CD4-positive, alpha-beta T cell treated with Interferon gamma for 1 hour (primary cell): ENCODE measurements around the gene PIGP.
"Not testable (repeated sequence)": the region's sequence is repeated elsewhere in the genome, so short reads cannot be mapped to it uniquely, and the experiment has no call there.

Source experiments
- DNase-seq: peaks from one replicate; pipeline ENCODE4 v3.0.0-alpha.2; 2020

Gene PIGP

DNA sequence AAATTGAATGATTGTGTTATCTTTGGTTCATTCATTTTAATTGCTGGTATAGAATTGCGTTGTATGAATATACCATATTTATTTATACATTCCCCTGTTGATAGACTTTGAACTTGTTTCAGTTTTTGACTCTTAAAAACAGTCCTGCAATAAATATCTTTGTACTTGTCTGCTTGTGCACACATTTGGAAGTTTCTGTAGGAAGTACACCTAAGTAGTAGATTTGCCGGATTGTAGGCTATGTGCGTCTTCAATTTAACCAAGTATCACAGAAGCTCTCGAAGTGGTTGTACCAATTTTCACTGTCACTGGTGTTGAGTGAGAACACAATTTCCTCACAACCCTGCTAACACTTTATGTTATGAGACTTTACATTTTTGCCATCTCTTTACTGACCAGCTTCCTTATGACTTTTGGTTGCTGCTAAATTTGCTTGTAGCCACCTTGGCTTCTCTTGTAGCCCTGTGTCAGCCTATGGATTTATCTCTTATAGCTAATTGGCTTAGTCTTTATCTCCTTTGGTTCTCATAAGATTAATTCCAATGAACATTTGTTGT, 2.4 kb upstream of the PIGP start:
- no peak for DNase-seq

DNA sequence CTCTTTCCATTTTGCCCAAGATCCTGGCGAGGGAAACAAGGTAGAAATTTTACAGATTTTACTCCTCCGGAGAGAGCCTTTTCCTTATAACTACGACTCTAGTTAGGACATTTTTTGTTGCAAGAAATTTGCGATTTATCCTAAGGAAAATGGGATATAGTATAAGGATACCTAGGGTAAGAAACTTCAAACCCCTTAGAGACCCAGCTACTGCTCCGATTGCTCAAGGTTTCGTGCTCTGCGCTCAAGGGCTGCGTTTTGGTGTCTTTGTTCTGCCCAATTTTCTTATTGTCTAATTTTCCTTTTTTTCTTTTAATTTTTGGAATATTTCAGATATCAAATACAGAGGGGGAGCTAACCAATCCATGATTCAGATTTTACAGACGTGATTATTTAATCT, 1.7 kb upstream of the PIGP start:
- no peak for DNase-seq

DNA sequence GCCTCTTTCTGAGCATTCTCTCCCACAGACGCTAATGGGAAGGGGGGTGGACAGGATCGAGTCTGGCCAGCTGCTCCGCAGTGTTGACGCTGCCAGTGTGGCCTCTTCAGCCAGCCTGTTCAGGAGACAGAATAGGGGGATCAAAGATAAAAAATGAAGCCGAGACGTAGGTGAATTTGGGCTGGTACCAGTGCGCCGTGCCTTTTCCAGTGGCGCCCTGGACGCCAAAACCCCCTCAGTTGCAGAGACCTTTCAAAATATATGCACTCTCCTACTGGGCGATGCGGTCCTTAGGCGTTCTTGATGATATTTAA, 1.3 kb upstream of the PIGP start:
- DNase-seq, result no peak

DNA sequence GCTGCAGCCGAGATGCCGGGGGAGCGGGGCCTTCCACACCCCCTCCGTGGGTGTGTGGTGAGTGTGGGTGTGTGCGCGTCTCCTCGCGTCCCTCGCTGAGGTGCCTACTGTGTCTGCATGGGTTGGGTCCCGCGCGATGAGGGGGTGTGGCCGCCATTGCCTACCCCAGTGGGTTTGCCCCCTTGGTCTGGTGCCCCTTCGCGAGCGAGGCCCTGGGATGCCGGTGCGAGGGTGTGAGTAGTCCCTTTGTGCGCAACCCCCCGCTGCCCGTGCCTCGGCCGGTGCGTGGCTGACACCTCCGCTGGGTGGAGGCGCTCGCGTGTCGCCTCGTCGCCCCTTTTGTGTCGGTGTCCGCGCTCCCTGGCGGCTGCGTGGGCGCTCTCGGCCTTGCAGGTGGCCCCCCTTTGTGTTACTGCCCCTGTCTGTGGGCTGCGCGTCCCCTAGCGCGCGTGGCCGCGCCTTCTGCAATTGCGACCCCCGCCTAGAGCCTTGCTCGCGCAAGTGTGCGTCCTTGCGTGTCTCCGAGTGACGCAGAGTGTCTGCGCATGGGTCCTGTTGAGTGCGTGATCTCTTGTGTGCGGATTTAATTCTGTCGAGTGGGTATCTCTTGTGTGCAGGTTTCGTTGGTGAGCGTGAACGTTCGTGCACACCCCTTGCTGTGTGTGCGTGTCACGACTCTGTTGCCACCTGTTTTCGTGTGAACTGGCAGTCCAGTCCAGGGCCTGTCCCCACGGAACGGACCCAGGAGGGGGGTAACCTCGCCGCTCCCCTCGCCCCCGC, 736 bp upstream of the PIGP start:
- DNase-seq, result peak; percentile 84

DNA sequence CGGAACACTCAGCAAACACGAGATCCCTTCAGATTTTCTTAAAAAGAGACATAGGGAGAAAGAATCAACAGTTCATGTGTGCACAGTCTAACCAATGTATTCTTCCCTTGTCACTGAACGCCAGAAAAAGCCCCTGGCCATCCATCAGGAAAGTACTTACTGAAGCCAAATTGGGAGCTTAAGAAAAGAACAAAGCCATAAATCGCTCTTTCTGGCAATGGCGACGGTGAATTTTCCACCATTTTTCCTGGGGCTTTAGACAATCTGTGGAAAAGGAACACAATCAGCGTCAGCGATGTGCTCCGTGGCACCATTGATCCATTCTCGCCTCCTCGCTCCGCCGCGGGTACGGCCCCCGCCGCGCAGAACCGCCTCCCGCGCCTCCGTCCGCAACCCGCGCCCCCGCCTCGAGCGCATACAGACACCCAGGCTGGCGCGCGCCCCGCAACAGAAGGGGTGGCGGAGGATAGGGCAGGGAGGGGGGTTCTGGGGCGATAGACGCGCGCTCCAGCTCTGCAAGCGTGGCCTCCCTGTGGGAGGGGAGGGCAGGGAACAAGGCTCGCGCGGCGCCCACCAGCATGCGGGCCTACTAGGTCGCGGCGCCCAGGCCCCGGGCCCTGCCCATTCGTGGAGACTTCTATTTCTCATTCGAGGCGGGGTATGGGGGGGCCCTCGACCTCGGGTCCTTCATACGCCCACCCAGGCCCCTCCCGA, 440 bp downstream of the PIGP start:
- peak; percentile 81 for DNase-seq

DNA sequence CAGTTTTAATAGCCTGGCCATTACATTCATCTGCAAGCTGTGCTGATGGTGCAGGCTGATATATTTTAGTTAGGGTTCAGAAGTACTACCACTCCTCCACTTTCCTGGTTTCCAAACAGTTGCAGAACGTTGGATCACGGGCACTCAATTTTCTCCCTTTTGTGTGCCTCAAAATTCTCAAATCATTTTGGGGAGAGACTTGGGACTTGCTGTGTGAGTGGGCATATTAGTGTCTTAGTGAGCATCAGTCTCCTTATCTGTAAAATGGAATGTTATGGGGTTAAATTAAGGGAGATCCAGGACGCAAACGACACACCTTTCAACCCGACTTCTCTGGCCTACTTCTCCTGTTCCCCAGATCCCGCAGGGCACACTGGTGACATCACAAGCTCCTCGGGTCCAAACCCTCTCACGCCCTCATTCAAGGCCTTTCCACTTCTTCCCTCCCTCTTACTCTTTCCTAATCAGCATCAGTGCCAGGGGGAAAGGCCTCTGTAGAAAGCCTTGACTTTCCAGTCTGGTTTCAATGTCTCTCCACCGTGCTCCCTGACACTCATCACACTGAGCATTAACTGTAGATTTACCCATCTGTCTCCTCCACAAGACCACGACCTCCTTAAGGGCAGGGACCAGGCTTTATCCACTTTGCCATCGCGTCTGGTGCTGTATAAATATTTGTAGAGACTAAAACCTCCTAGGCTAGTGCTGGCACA, 1.2 kb downstream of the PIGP start:
- DNase-seq, result no peak

DNA sequence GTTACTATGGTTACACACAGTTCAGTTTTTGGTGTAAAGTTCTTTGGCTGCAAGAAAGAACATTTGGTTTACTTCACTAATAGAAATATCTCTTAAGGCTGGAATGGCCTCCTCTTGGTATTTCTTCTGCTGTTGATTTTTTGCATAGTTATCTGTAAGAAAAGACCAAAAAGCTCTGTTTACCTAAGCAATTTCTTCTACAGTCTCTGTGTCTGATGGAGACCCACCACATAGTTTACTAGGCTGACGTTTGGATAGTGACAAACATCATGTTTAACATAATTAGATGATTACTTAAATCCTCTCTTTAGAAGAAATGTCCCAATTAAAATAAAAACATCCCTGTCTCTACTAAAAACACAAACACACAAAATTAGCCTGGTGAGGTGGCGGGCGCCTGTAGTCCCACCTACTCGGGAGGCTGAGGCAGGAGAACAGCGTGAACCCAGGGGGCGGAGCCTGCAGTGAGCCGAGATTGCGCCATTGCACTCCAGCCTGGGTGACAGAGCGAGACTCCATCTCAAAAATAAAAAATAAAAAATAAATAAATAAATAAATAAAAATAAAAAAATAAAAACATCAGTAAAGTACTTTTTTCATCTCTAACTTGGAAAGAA, 7.2 kb downstream of the PIGP start:
- no peak for DNase-seq

DNA sequence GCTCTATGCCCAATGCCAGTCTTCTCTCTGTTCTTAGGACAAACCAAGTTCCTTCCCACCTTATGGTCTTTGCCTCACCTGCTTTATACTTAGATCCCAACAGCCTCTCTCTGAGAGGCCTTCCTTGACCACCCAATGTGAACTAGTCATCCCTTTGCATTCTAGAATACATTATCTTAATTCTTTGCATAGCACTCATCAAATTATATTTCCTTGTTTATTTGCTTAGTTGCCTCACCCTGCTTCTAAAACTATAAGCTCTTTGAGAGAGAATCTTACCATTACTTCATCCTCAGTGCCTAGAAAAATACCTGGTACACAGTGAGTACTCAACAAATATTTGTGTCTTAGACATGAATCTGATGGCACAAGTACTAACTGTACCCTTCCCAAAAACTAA, 8.0 kb downstream of the PIGP start:
- no peak for DNase-seq

DNA sequence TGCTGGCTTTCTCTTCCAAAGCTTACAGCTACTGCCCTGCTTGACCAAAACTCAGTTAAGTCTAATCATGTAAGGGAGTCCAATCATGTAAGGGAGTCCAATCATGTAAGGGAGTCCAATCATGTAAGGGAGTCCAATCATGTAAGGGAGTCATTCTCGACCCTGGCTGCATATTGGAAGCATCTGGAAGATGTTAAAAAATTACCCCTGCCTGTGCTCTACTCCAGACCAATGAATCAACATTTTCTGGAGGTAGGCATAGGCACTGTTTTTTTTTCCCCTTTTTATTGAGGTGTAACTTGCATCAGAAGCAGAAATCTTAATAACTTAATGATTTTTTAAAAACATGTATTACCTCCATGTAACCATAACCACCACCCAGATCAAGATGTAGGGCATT, 9.4 kb downstream of the PIGP start:
- no peak for DNase-seq

DNA sequence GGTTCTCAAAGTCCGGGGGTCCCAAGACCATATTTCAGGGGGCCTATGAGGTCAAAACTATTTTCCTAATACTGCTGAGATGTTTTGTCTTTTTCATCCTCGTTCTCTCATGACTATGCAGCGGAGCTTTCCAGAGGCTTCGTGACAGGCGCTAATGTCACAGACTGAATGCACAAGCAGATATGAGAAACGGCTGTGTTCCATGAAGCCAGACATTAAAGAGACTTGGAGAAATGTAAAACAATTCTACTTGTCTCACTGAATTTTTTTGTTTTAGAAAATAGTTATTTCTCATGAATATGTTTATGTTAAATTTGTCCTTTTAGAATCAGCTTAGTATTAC, 10.3 kb downstream of the PIGP start:
- DNase-seq, result no peak

DNA sequence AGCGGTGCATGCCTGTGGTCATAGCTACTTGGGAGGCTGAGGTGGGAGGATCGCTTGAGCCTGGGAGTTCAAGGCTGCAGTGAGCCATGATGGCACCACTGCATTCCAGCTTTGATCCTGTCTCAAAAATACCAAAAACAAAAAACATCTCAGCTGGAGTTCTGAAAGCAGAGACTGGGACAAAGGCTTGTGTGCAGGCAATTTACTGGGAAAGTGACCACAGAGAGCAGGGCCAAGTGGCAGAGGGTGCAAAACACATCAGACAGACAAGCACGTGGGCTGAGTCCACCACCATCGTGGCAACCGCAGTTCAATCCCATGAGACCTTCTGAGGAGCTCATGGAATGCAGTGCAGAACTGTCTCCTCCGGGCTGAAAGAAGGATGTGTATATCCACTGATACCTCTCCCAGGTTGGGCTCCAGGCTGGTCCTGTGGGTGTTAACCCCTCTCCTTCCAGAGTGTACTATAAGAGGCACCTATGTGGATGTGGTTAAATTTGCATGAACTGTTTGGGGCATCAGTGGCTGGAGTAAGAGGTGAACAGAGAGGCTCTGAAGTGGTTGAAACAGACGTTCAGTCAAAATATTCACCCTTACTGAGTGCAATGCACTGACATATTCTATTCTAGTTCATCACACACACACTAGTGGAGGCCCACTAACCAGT, 10.8 kb downstream of the PIGP start:
- no peak for DNase-seq

DNA sequence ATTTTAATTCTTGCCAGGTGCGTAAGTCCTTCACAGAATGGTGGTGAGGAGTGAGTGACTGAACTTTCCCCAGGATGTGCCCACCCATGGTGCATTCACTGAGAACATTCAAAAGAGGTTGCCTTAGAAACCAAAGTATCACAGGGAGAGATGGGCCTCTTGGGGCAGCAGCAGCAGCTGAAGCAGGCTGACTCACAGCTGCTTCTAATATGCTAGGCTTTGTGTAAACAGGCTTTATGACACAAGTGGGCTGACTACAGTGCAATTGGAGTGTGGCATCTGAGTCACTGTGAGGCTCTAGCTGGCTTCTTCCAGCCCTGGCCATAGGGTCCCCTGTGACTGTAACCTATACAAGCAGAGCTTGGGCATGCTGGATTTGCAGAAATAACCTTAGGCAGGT, 12.6 kb downstream of the PIGP start:
- no peak for DNase-seq

DNA sequence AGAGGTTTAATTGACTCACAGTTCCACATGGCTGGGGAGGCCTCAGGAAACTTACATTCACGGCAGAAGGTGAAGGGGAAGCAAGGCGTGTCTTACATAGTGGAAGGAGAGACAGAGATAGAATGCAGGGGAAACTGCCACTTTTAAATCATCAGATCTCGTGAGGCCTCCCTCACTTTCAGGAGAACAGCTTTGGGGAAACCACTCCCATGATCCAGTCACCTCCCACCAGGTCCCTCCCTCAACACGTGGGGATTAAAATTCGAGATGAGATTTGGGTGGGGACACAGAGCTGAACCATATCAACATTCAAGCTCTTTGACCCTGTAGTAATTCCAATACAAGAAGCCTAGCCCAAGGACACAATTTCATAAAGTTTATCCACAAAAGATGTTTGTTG, 13.7 kb downstream of the PIGP start:
- no peak for DNase-seq

DNA sequence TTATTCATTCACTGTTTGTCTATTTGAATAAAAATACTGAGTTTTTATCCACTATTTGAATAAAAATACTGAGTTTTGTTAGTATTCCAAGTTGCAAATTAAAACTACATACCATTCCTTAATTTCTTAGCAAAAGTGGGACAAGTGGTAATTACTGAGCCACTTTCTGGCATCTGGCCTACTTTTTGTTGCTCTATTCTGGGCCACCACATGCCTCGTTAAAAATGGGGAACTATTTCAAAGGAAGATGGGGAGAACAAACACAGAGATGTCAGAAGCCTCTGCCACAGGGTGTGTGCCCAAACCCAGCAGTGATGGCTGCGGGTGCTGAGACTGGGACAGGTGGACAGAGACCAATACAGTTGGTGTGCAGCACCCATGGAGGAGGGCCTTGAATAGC, 14.6 kb downstream of the PIGP start:
- no peak for DNase-seq

DNA sequence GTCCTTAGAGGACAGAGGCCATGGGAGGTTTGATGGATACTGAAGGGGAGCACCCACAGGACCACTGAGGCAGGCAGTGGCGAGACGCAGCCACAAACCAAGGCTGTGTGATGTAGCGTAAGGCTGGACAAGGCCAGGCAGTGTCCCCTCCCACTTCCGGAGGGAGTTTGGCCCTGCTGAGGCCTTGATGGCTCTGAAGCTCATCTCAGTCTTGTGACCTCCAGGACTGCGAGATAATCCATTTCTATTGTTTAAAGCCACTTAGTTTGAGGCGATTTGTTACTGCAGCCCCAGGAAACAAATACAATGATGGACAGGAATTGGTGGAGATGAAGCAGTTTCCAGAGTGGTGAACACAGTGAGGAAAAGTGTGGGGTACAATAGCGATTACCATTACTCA, 15.3 kb downstream of the PIGP start:
- no peak for DNase-seq

DNA sequence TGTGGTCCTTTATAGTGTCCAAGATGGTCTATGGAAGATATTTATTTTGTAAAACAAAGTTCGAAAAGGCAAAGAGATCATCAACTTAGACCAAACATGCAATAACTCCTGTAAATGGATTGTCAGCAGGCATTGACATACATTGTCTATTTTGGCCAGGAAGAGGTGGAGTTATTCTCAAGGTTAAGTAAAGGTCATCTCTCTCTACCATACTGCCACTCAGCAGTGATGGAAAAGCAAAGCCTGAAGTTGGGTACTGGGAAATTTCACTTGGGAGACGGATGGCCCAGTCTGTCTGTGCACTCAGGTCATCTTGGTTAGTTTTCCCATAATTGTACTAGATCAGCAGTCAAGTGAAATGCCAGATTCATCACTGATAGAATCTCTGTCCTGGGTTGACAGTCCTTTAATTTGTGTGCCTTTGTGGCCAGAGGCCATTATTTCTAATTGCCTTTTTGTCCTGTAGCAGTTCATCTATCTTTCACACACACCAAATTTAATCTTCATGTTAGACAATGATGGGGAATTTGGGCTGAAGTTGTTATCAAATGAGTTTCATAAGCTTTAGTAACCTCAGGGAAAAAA, 17.5 kb downstream of the PIGP start:
- DNase-seq, result no peak

DNA sequence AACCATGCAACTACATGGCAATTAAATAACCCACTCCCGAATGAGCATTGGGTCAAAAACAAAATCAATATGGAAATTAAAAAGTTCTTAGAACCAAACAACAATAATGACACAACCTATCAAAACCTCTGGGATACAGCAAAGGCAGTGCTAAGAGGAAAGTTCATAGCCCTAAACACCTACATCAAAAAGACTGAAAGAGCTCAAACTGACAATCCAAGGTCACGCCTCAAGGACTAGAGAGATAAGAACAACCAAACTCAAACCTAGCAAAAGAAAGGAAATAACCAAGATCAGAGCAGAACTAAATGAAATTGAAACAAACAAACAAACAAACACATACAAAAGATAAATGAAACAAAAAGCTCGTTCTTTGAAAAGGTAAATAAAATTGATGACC, 23.1 kb downstream of the PIGP start:
- not testable (repeated sequence) for DNase-seq

DNA sequence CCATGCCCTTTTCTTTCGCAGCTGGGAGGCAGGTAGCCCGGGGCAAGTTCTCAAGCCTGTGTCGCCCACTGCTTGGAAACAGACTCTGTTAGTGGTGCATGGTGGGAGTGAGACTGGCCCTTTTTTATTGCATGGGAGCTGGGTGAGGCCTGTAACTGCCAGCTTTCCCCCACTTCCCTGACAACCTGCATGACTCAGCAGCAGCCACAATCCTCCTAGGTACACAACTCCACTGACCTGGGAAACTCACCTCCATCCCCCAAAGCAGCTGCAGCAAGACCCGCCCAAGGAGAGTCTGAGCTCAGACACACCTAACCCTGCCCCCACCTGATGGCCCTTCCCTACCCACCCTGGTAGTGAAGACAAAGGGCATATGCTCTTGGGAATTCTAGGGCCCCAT, 25.8 kb downstream of the PIGP start:
- no peak for DNase-seq

DNA sequence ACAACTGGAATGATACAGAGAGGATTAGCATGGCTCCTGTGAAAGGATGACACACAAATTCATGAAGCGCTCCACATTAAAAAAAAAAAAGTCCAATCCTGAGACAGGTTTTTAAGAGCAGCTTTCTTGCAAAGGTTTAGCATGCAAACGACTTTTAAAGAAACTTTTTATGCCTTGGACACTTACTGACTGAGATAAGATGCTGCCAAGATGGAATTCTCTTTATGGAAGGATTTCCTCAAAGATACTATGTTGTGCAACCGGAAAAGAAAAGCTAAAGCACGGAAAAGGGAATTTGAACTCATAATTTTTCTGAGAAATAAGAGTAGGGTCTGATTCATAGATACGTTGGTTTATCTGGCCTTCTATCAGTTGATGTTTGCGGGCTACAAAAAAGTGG, 27.3 kb downstream of the PIGP start:
- no peak for DNase-seq

DNA sequence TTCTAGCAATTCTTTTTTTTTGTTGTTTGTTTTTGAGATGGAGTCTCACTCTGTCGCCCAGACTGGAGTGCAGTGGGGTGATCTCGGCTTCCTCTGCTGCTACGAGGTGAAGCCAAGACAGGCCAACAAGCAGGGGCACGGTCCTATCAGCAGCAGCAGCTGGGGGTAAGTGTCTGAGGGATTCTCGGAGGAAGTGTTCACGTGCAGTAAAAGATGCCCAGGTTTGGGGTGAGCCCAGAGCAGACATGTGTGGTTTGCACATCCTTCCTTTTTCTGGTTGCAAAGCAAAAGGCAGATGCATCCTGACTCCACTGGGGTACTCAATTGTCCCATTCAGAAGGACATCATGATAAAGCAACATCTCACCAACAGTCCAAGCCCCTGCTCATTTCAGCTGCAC, 27.7 kb downstream of the PIGP start:
- peak; percentile 25 for DNase-seq

DNA sequence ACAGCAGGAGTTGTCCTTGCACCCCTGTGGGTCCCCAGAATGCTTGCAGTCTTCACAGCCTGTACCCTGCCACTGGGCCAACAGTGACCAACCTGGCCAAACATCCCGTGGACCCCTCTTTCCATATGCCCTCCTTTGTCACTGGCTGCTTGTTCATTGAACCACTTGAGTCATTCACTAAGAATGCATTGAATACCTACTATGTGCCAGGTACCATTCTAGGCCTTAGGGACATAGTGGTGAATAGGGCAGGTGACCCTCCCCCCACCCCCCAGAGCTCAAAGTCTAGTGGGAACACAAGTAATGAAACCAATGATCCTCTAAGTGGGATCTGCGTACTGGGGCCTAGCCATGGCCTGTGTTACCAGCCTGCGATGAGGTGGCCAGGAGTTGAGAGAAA, 28.2 kb downstream of the PIGP start:
- DNase-seq, result no peak

DNA sequence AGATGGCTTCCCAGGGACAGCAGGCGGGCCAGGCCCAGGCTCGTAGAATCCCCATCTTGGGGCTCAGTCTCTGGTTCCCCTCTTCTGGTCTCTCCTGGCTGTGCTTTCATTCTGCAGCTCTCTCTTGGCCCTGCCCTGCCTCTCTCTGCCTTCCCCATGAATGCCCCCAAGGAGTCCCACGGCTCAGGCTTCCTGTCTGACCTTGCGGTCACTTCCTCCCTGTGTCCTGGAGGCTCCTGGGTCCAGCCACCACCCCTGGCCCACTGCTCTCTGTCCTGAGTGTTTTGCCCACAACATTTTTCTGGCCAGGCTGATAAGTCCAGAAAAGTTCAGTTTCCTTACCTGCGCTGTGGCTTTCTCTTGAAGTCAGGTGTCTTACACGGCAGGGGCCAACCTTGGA, 29.1 kb downstream of the PIGP start:
- DNase-seq, result no peak
